Measurements from ENCODE around the gene RNASE11.
"Not testable (repeated sequence)": the region's sequence is repeated elsewhere in the genome, so short reads cannot be mapped to it uniquely, and the experiment has no call there.

The RNASE11 gene

GRCh38 chr14:20583142-20583541 lies 4.7 kb downstream of the RNASE11 start:
- DNase-seq (ENCODE audit: low read depth in 1 of 2, low spot score in 1 of 2) = no peak

GRCh38 chr14:20580242-20580641 lies 7.6 kb downstream of the RNASE11 start:
- no peak for DNase-seq (ENCODE audit: low read depth in 1 of 2, low spot score in 1 of 2)

- no peak for DNase-seq (ENCODE audit: low read depth in 1 of 2, low spot score in 1 of 2)
Measured at GRCh38 chr14:20578784-20579502, 8.9 kb downstream of the RNASE11 start.

- DNase-seq (ENCODE audit: low read depth in 1 of 2, low spot score in 1 of 2) = no peak
Measured at GRCh38 chr14:20578325-20578724, 9.5 kb downstream of the RNASE11 start.

- DNase-seq (ENCODE audit: low read depth in 1 of 2, low spot score in 1 of 2) = not testable (repeated sequence)
Measured at GRCh38 chr14:20572382-20572990, 15.3 kb downstream of the RNASE11 start.

GRCh38 chr14:20570720-20571119 lies 17.1 kb downstream of the RNASE11 start:
- DNase-seq (ENCODE audit: low read depth in 1 of 2, low spot score in 1 of 2) = not testable (repeated sequence)

- not testable (repeated sequence) for DNase-seq (ENCODE audit: low read depth in 1 of 2, low spot score in 1 of 2)
Measured at GRCh38 chr14:20569865-20570264, 17.9 kb downstream of the RNASE11 start.

- no peak for DNase-seq (ENCODE audit: low read depth in 1 of 2, low spot score in 1 of 2)
Measured at GRCh38 chr14:20569066-20569465, 18.7 kb downstream of the RNASE11 start.

GRCh38 chr14:20568393-20568792 lies 19.4 kb downstream of the RNASE11 start:
- no peak for DNase-seq (ENCODE audit: low read depth in 1 of 2, low spot score in 1 of 2)

- not testable (repeated sequence) for DNase-seq (ENCODE audit: low read depth in 1 of 2, low spot score in 1 of 2)
Measured at GRCh38 chr14:20567199-20567598, 20.6 kb downstream of the RNASE11 start.

- no peak for DNase-seq (ENCODE audit: low read depth in 1 of 2, low spot score in 1 of 2)
Measured at GRCh38 chr14:20564501-20564997, 23.3 kb downstream of the RNASE11 start.

- no peak for DNase-seq (ENCODE audit: low read depth in 1 of 2, low spot score in 1 of 2)
Measured at GRCh38 chr14:20563971-20564370, 23.8 kb downstream of the RNASE11 start.

GRCh38 chr14:20560961-20561360 lies 26.8 kb downstream of the RNASE11 start, which contains the start of gene RNASE9:
RNASE9 (minus strand) TSS chr14:20561047.
- DNase-seq (ENCODE audit: low read depth in 1 of 2, low spot score in 1 of 2) = no peak

- no peak for DNase-seq (ENCODE audit: low read depth in 1 of 2, low spot score in 1 of 2)
Measured at GRCh38 chr14:20559461-20559904, 28.3 kb downstream of the RNASE11 start.

GRCh38 chr14:20557212-20557542 lies 30.6 kb downstream of the RNASE11 start:
- DNase-seq (ENCODE audit: low read depth in 1 of 2, low spot score in 1 of 2) = no peak

- no peak for DNase-seq (ENCODE audit: low read depth in 1 of 2, low spot score in 1 of 2)
Measured at GRCh38 chr14:20556500-20557211, 31.1 kb downstream of the RNASE11 start.

- DNase-seq (ENCODE audit: low read depth in 1 of 2, low spot score in 1 of 2) = no peak
Measured at GRCh38 chr14:20555845-20556244, 32.0 kb downstream of the RNASE11 start.

- DNase-seq (ENCODE audit: low read depth in 1 of 2, low spot score in 1 of 2) = no peak
Measured at GRCh38 chr14:20553024-20553423, 34.8 kb downstream of the RNASE11 start.

- no peak for DNase-seq (ENCODE audit: low read depth in 1 of 2, low spot score in 1 of 2)
Measured at GRCh38 chr14:20551606-20552005, 36.2 kb downstream of the RNASE11 start.

GRCh38 chr14:20550926-20551325 lies 36.9 kb downstream of the RNASE11 start:
- no peak for DNase-seq (ENCODE audit: low read depth in 1 of 2, low spot score in 1 of 2)

- no peak for DNase-seq (ENCODE audit: low read depth in 1 of 2, low spot score in 1 of 2)
Measured at GRCh38 chr14:20548414-20549158, 39.2 kb downstream of the RNASE11 start.

Measured in activated T-helper 1 cell treated with anti-CD3 and anti-CD28 coated beads, Interleukin-2, amount 50 U/mL, for 16 hours (primary cell).